Measurements from ENCODE around the gene SERPINI1.

- no peak for TF ChIP-seq CTCF (IDR thresholded peaks at IDR 0.05)
- TF ChIP-seq POLR2A (IDR thresholded peaks at IDR 0.05) = no peak
These were observed 104.7 kb downstream of the SERPINI1 start for GRCh38 chr3:167840247-167840646.

All from testis (tissue), 2 donors.